K562 (cell line): ENCODE measurements around the gene CAPN2. TPM values are rescaled to one million over a fixed set of nuclear protein-coding genes. Genes with fewer than 3 reads are reported as not detected.

Experiments used
- ARNT ChIP-seq, 2 experiments: fragments of 450-650 bp; IDR thresholded peaks; 2 replicates each; pipeline ENCODE4 v1.6.1; 2016; ENCODE audit warnings: mild to moderate bottlenecking in 1 of 2
- MCM7 ChIP-seq, 2 experiments: fragments of 450-650 bp; IDR thresholded peaks; 2 replicates each; pipeline ENCODE4 v1.6.1; 2016 to 2018
- MTA2 ChIP-seq: fragments of 450-650 bp; IDR thresholded peaks from 2 replicates; pipeline ENCODE4 v1.6.1; 2016; ENCODE audit warnings: low read depth
- NCOA6 ChIP-seq: fragments of 450-650 bp; IDR thresholded peaks from 2 replicates; pipeline ENCODE4 v1.6.1; 2017; ENCODE audit warnings: mild to moderate bottlenecking
- PML ChIP-seq: IDR thresholded peaks from 2 replicates; pipeline ENCODE4 v1.6.1; 2012; ENCODE audit warnings: low read length, inconsistent platforms
- RBM22 ChIP-seq: fragments of 200-400 bp; formaldehyde crosslinking; IDR thresholded peaks from 2 replicates; pipeline ENCODE4 v1.6.1; 2018; ENCODE audit warnings: low read length, low read depth; ENCODE audit not compliant: poor library complexity, severe bottlenecking
- TAF7 ChIP-seq: fragments of 450-650 bp; IDR thresholded peaks from 2 replicates; pipeline ENCODE4 v1.6.1; 2016; ENCODE audit warnings: missing genetic modification characterization, missing compliant biosample characterization
- TBL1XR1 ChIP-seq, 2 experiments: IDR thresholded peaks; 2 replicates each; pipeline ENCODE4 v1.6.1; 2012; ENCODE audit warnings: improper control_type of control experiment in 2 of 2, low read length in 2 of 2, mild to moderate bottlenecking in 1 of 2
- TRIM24 ChIP-seq, 2 experiments: fragments of 450-650 bp; IDR thresholded peaks; 2 replicates each; pipeline ENCODE4 v1.6.1; 2016
- ZNF354B ChIP-seq: fragments of 250-450 bp; sonication (Bioruptor Pico); IDR thresholded peaks from 2 replicates; pipeline ENCODE4 v1.4.0; 2020
- ZNF407 ChIP-seq: fragments of 450-650 bp; IDR thresholded peaks from 2 replicates; pipeline ENCODE4 v1.6.1; 2016; ENCODE audit warnings: low read depth
- ZNF445 ChIP-seq: fragments of 250-450 bp; sonication (Bioruptor Pico); IDR thresholded peaks from 2 replicates; pipeline ENCODE4 v1.4.0; 2020; ENCODE audit warnings: low read depth, mild to moderate bottlenecking, moderate library complexity
- polyA plus RNA-seq, 8 experiments: library from polyadenylated mRNA; depleted of rRNA in 4 of 8; stranded (reverse) in 5 of 8; unstranded in 3 of 8; fragments of >200 nt; fragmentation: Nextera tagmentation in 2 of 8; fragmentation: Illumina TruSeq in 1 of 8; extraction: Ambion mirVana in 2 of 8; extraction: Trizol in 1 of 8; gene quantifications; 2 replicates each; pipeline versions ENCODE4 v1.2.1 to v1.2.3, GENCODE V29; 2011 to 2014; ENCODE audit warnings: inconsistent platforms in 1 of 8, missing spikeins in 1 of 8
- total RNA-seq, 7 experiments: library from RNA; depleted of rRNA in 6 of 7; stranded (reverse); fragments of >200 nt in 6 of 7; fragmentation: Illumina TruSeq in 2 of 7; extraction: Trizol in 2 of 7; gene quantifications; 2 replicates each; pipeline versions ENCODE4 v1.2.1 to v1.2.3, GENCODE V29; 2011 to 2021; ENCODE audit warnings: low replicate concordance in 1 of 7
- TF ChIP-seq, protein P1 (sequence below): IDR thresholded peaks from 2 replicates; pipeline ENCODE4 v1.6.1; 2011; ENCODE audit warnings: borderline replicate concordance, low read depth, mild to moderate bottlenecking, moderate library complexity, low read length; ENCODE audit not compliant: insufficient read depth, poor library complexity, severe bottlenecking
- TF ChIP-seq, protein P2 (sequence below): IDR thresholded peaks from 2 replicates; pipeline ENCODE4 v1.6.1; 2016; ENCODE audit warnings: missing genetic modification characterization, missing compliant biosample characterization
- TF ChIP-seq, protein P3 (sequence below): fragments of 450-650 bp; IDR thresholded peaks from 2 replicates; pipeline ENCODE4 v1.6.1; 2016; ENCODE audit warnings: borderline replicate concordance

Gene CAPN2
- total and polyA plus RNA-seq, 9 of the 15 experiments (the other 6 are each of a cell fraction or from before 2014, with no cell fraction given) = 24.6 to 157 (median 101) TPM

DNA sequence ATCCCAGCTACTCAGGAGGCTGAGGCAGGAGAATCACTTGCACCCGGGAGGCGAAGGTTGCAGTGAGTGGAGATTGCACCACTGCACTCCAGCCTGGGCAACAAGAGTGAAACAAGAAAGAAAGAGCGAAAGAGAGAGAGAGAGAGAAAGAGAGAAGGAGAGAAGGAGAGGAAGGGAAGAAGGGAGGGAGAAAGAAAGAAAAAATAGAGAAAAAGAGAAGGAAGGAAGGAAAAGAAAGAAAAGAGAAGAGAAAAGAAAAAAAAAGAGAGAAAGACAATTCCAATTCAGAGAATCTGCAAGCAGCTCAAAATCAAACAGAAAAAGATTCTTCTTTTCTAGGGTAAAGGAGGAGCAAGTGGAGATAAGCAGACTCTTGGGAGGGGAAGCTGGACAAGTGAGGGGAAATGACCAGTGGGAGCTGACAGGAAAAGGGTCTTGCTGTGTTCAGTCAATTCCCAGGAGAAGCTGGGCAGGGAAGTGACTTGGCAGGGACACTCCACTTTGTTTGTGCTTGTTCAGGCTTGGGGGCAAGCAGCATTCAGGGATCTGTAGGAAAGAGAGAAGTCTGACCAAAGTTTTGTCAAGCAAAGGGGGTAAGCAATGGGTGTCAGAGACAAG is 3.6 kb upstream of the CAPN2 start (continued):
- TF ChIP-seq ZNF407 = 0 out of 2 replicates have a peak, but pooled peaks have one; percentile 16
- no peak for TF ChIP-seq TBL1XR1 (IDR thresholded peaks at IDR 0.05; ENCODE audit: low read length in 2 of 2)
- TF ChIP-seq RBM22 = no peak
- TF ChIP-seq MTA2 = peak; percentile 50; the same call in 1 of the 2 replicates
- TF ChIP-seq PML = no peak
- peak in 1 of 2 experiments; percentile 49; a peak in 1 of 4 replicates for TF ChIP-seq ARNT (IDR thresholded peaks at IDR 0.05)
- TF ChIP-seq, protein P1, sequence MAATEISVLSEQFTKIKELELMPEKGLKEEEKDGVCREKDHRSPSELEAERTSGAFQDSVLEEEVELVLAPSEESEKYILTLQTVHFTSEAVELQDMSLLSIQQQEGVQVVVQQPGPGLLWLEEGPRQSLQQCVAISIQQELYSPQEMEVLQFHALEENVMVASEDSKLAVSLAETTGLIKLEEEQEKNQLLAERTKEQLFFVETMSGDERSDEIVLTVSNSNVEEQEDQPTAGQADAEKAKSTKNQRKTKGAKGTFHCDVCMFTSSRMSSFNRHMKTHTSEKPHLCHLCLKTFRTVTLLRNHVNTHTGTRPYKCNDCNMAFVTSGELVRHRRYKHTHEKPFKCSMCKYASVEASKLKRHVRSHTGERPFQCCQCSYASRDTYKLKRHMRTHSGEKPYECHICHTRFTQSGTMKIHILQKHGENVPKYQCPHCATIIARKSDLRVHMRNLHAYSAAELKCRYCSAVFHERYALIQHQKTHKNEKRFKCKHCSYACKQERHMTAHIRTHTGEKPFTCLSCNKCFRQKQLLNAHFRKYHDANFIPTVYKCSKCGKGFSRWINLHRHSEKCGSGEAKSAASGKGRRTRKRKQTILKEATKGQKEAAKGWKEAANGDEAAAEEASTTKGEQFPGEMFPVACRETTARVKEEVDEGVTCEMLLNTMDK = no peak
- TF ChIP-seq, protein P2, sequence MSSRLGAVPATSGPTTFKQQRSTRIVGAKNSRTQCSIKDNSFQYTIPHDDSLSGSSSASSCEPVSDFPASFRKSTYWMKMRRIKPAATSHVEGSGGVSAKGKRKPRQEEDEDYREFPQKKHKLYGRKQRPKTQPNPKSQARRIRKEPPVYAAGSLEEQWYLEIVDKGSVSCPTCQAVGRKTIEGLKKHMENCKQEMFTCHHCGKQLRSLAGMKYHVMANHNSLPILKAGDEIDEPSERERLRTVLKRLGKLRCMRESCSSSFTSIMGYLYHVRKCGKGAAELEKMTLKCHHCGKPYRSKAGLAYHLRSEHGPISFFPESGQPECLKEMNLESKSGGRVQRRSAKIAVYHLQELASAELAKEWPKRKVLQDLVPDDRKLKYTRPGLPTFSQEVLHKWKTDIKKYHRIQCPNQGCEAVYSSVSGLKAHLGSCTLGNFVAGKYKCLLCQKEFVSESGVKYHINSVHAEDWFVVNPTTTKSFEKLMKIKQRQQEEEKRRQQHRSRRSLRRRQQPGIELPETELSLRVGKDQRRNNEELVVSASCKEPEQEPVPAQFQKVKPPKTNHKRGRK (tag) = peak; percentile 99
- no peak for TF ChIP-seq ZNF445 (CRISPR knock-in tag)
- 0 out of 4 replicates have a peak, but pooled peaks of 1 of the 2 experiments have one; percentile 47 for TF ChIP-seq MCM7 (IDR thresholded peaks at IDR 0.05)
- peak in 1 of 2 experiments; percentile 26; a peak in 1 of 4 replicates for TF ChIP-seq TRIM24 (IDR thresholded peaks at IDR 0.05)
- no peak; the same call in 1 of the 2 replicates for TF ChIP-seq NCOA6
- TF ChIP-seq ZNF354B (CRISPR knock-in tag) = no peak
- TF ChIP-seq, protein P3, sequence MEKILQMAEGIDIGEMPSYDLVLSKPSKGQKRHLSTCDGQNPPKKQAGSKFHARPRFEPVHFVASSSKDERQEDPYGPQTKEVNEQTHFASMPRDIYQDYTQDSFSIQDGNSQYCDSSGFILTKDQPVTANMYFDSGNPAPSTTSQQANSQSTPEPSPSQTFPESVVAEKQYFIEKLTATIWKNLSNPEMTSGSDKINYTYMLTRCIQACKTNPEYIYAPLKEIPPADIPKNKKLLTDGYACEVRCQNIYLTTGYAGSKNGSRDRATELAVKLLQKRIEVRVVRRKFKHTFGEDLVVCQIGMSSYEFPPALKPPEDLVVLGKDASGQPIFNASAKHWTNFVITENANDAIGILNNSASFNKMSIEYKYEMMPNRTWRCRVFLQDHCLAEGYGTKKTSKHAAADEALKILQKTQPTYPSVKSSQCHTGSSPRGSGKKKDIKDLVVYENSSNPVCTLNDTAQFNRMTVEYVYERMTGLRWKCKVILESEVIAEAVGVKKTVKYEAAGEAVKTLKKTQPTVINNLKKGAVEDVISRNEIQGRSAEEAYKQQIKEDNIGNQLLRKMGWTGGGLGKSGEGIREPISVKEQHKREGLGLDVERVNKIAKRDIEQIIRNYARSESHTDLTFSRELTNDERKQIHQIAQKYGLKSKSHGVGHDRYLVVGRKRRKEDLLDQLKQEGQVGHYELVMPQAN = 0 out of 2 replicates have a peak, but pooled peaks have one; percentile 21
- TF ChIP-seq TAF7 (tag) = no peak
